CD4-positive, alpha-beta T cell treated with Interleukin-6 for 4 hours (primary cell): ENCODE data around the gene CEP41.
"Not testable (repeated sequence)": the region's sequence is repeated elsewhere in the genome, so short reads cannot be mapped to it uniquely, and the experiment has no call there.

Experiments used
- DNase-seq: peaks from one replicate; pipeline ENCODE4 v3.0.0-alpha.2; 2020; ENCODE audit warnings: mixed read lengths

The CEP41 gene

DNA sequence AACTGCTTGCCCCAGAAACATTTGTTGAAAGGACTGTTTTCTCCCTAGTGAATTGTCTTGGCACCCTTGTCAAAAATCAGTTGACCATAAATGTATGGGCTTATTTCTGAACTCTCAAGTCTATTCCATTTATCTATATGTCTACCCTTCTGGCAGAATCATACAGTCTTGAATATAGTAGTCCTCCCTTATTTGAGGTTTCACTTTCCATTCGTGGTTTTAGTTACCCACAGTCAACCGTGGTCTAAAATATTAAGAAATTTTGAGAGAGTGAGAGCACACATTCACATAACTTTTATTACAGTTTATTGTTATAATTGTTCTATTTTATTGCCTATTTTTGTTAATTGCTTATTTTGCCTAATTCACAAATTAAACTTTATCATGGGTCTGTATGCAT is 17.4 kb upstream of the CEP41 start:
- no peak for DNase-seq

DNA sequence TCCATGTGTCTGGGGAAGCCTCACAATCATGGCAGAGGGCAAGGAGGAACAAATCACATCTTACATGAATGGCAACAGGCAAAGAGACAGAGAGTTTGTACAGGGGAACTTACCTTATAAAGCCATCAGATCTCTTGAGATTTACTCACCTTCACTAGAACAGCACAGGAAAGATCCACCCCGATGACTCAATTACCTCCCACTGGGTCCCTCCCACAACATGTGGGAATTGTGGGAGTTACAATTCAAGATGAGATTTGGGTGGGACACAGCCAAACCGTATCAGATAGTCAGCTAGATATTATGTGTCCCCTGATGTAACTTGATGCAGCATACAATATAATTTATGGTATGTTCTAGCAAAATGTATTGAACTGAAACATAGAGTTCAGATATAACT is 14.1 kb upstream of the CEP41 start:
- DNase-seq = no peak

DNA sequence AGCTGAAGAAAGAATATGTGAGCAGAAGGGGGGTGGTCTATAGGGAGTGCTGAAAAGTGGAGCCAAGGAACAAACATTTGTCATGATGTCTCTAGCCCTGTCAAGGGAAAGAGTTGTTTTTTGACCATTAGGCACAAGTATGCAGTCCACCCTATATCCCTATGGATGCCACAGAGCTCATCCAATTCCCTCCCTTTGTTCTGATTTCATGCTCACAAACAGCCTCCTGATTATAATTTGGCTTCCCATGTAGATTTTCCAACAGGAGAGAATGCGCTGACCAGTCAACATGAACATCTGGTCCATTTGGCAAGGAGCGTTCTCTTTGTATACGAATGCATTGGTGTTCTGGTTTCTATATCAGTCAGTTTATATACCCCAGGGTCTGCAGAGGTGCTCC is 12.1 kb upstream of the CEP41 start:
- DNase-seq = no peak

DNA sequence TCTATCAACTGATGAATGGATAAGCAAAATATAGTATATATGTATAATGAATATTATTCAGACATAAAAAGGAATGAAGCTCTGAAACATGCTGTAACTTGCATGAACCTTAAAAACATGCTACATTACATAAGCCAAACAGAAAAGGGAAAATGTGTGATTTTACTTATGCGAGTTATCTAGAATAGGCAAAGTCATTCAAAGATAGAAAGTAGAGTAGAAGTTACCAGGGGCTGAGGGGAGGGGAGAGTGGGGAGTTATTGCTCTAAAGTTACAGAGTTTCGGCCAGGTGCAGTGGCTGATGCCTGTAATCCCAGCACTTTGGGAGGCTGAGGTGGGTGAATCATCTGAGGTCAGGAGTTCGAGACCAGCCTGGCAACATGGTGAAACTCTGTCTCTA is 10.5 kb upstream of the CEP41 start:
- not testable (repeated sequence) for DNase-seq

DNA sequence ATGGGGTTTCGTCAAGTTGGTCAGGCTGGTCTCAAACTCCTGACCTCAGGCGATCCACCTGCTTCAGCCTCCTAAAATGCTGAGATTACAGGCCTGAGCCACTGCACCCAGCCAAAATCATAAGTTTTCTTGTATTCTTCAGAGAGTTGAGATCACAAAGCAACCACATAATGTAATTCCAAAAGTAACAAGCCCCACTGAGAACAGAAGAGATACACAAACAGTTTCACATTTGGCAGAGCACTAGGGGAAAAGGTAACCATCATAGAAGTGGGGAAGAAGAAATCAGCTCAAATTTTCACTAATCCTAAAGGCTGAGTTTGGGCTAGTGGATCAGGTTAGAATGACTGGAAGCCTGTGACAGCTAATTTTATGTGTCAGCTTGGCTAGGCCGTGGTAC is 5.4 kb upstream of the CEP41 start:
- DNase-seq = no peak

DNA sequence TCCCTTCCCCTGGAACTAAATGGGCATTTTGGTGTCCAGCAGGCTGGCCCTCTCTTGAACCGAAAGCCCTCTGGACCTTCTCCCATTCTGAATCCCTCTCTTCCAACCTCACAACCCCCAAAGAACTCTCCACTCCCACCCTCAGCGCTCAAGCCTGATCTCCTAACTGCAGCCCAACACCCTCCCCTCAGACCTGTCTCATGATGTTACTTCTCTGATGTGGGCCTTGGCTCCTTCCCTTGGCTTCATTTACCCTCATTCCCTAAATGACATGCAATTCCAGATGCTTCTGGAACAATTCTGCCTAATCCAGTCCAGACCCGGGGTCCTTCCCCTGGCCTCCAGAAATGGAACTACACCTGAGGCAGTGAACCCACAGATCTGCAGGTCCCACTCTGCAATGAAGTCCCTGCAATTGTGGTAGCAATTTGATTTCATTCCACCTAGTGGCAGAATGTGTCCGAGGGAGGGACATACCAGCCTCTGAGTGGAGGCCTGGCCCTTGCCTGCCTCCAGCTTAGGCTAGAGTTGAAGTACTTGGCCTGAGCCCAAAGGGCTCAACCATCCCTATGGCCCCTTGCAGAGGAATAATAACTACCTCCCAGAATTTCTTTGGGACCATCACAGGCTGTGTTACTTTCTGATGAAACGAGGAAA is 4.1 kb upstream of the CEP41 start:
- no peak for DNase-seq

DNA sequence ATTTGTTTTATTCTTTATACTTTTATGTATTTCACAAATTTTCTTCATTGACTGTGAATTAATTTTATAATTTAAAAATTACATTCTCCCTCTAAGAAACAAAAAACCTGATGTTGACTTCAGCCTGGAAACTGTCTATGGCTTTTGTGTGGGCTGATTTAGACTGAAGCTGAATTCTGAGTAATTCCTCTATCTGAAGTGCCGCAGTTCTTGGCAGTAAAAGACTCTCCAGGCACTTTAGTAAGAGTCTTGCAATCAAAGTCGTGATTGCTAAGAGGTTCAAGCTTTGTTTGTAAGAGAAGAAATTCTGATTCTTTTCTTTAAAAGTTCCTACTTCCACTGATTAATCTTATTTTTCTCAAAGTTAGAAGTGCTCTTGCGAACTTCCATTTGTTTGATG is 3.4 kb upstream of the CEP41 start:
- DNase-seq = no peak

DNA sequence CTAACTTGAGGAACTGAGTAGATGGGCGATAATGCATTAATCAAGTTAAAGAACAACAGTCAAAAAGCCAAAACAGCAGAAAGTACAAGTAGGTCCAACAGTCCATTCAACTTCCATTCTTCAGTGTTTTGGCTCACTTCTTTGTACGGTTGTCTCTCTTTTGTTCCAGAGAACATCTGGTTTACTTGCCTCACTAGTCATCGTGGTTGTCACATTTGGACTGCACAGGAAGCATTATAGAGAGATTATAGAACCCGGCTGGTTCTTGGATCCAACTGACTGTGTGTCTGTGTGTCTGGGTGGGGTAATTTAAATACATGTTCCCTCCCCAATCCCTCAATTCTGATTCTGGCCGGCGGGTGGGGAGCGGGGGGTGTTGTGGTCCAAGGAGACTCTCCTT is 1.8 kb upstream of the CEP41 start:
- DNase-seq = no peak

DNA sequence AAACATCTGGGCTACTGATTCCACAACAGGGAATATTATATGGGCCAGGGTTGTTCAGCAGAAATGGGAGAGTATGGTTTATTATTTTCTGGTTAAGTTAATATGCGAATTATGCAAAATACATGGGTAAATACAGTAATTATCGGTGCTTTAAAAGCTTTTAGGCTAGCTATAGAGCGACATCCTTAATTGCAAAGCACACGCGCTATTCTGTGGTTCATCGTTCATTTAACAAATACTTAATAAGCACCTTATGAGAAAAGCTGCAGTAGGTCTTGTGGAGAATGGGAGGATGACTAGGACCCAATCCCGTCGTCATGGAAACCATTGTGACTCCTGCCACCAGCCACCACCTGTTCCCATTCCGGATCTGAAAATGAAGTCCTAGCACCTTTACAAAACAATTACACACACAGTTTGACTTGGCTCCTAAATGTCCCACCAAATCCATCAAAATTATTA is 623 bp upstream of the CEP41 start:
- no peak for DNase-seq

DNA sequence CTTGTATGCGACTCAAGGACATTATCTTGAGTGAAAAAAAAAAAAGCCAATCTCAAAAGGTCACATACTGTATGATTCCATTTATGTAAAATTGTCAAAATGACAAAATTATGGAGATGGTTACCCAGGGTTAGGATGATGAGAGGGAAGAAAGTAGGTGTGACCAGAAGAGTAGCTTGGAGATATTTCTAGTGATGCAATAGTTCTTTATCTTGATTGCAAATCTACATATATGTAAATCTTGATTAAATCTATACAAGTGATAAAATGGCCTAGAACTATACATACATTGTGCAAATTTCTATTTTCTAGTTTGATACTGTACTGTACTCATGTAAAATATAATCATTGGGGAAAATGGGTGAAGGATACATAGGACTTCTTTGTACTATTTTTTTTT is 4.6 kb downstream of the CEP41 start:
- no peak for DNase-seq

DNA sequence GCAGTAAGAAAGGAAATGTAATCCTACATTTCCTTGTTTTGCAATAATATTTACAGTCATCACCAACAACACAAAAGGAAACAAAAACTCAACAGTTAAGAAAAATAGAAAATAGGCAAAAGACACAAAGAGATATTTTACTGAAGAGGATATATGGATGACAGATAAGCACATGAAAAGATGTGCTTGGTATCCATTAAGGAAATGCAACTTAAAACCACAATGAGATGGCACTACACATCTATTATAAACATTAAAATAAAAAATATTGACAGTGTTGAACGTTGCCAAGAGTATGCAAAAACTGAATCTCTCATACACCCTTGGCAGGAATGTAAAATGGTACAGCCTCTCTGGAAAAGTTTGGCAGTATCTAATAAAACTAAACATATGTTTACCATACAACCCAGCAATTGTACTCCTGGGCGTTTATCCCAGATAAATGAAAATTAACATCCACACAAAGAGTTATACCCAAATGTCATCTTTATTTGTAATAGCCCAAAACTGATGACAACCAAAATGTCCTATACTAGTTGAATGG is 5.4 kb downstream of the CEP41 start:
- no peak for DNase-seq

DNA sequence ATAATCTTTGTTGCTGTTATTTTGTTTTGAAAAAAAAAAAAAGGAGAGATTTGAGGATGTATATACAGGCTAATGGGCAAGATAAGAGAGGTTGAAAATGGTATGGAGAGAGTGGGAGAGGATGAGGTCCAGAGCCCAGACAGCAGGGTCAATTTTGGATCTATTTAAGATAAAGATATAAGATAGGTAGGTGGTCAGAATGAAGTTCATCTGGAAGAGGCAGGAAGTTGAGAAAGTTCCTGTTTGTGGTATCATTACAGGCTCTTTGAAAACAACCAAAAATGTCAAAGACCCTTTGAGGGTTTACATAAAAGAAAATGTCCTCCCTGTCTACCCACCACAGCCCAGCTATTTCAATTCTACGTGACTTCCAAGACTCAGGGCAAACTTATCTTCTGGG is 7.5 kb downstream of the CEP41 start:
- no peak for DNase-seq

DNA sequence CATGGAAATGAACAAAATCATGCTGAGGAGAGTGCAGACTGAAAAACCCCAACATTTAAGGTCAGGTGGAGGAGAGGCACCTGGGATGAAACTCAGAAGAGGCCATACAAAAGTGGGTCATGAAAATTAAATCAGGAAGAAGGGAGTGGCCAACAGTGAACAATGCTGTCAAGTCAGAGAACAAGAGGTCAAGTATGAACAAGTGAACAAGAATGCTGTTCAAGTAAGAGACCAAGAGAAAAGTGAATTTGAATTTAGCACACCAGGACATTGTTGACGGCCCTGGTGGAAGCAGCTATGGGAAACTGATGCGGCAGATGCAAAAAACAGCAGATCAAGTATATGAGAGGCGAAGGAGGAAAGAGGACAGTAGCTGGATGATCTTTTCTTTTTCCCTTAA is 7.9 kb downstream of the CEP41 start:
- no peak for DNase-seq

DNA sequence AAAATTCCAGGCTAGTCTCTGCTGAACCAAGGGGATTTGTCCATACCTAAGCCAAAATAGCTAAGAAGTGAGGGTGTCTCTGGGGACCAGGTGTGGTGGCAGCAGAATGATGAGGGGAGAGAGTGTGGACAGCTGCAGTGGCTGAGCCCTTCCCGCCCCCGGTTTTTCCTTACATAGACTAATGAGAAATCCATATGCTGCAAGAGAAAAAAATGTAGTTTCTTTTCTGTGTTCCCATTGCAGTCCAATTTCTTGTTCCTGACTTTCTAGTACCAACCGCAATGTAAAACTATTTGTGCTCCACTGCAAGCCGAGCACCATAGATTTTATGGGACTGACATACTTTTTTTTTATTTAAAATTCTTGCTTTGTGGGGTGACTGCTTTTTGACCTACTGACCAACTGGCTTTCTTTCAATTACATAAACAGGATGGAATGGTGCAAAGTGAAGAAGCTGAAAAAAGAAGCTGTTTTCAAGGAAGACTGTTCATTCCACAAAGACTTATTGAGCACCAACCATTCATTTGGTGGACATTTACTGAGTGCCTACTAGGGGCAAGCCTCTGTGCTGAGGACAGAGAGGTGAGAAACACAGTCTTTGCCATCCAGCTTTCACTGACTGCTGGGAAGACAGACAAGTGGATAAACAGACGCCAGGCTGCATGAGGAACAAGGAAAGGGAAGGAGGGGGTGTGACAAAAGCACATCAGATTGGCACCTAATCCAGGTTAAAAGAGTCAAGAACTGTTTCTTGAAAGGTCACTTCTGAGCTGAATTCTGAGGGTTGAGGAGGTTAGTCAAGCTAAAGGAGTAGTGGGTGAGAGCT is 9.8 kb downstream of the CEP41 start:
- no peak for DNase-seq

DNA sequence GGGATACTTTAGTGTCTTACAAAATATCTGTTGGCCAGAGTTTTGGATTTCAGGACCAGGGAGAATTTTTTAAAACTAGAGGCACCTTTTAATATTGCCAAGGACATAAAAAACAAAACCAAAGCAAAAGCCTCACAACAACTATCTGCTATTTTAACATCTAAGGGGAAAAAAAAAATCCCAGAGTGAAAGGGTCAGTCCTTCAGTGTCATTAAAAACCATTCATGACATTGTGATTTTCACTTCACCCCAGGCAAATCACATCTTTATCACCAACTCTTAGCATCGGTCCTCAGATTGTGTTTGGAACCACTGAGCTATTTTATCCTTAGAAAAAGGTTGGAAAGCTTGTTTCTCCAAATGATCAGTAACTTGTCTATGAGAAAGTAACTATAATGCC is 10.7 kb downstream of the CEP41 start:
- DNase-seq = no peak

DNA sequence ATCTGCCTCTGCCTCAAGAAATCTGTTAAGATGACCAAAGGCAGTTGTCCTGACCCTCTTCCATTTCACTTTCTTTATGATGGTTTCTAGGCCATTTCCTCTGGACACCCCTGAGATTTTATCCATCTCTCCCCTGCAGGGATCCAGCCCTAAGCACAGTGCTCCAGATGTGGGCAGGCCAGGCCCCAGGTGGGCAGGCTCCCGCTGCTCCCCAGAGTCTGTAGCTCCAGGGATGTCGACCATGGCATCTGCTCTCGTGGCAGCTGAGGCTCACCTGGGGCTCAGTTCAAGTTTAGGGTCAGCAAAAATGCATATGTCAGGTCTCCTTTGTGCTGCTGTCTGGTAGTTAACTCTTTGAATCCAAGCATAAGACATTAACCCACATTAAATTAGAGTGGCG is 11.8 kb downstream of the CEP41 start:
- DNase-seq = no peak

DNA sequence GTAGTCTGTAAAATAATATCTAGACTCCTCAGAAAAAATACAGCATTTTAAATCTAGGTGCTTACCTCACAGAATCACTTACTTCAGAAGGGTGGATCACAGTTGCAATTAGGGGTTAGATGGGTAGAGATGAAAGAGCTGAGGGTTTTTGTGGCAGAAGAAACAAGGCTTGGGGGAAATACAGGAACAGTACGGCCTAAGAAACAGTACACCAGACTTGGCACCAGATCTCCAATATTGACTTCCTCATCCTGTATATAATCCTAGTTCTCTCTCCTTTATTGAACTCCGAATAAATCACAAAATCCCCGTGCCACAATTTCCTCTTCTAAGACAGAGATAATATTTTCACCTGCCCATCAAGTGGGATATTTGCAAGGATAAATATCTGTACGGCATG is 14.3 kb downstream of the CEP41 start:
- no peak for DNase-seq

DNA sequence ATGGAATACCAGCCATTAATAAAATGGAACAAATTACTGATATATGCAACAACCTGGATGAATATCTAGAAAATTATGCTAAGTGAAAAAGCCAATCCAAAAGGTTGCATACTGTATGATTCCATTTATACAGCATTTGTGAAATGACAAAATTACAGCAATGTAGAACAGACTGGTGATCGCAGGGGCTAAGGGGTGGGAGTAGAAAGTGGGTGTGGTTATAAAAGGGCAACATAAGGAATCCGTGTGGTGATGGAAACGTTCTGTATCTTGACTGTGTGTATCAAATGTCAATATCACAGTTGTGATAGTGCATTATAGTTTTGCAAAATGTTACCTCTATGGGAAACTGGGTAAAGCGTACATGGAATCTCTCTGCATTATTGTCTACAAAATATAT is 15.0 kb downstream of the CEP41 start:
- DNase-seq = no peak

DNA sequence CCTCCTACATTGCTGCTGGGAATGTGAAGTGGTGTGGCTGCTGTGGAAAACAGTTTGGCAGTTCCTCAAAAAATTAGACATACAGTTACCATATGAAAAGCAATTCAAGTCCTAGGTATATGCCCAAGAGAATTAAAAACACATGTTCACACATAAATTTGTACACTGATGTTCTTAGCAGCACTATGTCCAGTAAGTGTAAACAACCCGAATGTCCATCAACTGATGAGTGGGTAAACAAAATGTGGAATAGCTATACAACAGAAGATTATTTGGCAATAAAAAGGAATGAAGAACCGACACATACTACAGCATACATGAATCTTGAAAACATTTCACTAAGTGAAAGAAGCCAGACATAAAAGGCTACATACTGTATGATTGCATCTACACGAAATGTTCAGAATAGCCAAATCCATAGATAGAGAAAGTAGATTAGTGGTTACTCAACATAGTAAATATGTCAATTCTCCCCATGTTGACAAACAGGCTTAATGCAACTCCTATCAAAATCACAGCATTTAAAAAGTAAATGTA is 17.2 kb downstream of the CEP41 start:
- DNase-seq = no peak

DNA sequence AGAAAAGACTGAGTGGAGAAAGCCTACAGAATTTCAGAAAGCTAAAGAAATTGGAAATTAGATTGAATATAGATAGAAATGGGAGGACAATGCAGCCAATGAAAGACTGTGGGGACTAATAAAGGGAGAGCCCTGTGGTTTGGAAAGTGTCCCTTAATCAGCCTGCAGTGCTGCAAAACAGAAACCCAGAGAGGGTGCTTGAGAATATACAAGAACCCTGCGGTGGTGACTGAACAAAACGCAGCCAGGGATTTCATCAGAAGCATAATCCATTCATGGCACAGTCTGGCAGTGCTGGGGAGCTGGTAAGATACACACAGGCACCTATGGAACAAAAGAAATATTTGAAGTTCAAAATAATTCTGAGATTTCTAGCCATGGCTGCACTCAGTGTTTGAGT is 19.1 kb downstream of the CEP41 start:
- no peak for DNase-seq

DNA sequence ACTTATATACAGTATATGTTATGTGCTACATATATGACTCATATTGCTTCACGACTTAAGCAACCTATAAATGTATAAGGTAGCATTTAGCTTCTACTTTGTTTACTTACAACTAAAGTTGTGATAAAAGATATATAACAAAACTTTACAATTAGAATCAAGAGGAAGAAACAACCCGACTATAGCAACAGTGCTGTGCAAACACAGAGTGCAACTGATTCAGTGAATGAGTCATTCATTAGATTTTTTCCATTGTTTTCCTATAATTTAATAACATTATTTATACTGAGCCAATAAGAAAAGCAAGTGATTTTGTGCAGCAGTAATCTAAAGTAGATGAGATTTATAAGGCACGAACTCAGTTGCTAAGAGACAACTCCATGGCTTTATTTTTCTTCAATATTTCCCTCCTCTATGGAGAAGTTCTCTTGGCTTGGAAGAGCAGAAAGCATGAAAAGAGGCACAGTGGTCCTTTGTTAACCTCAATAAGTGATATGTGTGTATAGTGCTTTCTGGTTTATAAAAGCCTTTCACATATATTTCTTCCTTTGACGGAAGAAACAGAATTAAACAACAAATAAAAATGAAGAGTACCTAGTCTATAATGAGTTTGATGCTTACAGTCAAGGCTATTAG is 19.8 kb downstream of the CEP41 start:
- DNase-seq = no peak

DNA sequence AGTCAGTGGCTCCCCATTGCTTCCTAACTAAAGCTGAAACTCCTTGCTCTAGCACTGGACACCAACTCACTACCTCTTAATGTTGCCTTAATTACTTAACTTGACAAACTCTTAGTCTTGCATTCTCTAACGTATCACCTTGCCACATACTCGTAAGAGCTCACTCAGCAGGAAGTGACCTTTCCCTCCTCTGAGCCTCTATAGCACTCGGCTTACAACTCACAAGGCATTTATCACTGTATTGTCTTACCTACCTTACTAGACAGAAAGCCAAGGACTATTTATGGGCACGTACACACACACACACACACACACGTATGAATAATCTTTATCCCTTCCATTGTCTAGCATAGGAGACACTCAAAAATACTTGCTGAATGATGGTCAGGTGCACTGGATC is 21.2 kb downstream of the CEP41 start:
- DNase-seq = peak; percentile 35

DNA sequence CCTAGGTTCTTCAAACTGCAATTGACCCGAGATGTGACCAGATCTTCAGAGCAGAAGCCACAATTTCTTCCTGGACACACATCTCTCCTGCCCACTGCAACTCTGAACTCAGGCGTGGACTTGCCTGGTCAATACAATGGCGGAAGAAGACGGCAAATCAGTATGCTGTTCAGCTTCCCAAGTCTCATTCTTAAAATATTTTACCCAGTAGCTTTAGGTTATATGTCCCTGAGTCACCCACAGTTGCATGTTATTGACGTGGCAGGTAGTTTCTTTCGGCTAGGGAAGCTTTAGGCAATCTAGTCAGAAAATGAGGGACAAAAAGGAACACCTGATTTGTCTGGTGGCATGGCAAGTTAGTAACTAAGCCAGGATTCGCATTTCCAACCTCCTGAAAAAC is 22.5 kb downstream of the CEP41 start:
- no peak for DNase-seq

DNA sequence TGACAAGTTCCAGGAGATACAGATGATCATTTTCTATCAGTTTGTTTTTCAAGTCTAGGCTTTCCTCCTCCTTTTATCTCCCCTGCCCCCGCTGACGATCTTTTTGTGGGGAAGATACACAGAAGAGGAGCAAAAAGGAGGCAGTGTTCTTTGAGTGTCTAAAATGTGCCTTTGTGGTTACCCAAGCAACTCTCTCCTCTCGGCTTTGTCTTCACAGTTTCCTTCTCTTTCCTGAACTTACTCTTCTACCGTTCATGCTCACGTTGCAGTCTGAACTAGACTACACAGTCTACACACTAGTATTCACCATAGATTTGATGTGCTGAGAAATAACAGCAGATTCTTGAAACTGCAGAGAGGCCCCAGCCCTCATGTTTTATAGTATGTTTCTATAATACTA is 23.6 kb downstream of the CEP41 start:
- peak; percentile 52 for DNase-seq
